HG03565 (cell line): ENCODE measurements around the gene GNLY.
A peak's percentile ranks its signal among the peaks of the same experiment; 100 is the strongest.

Experiments used
- ATAC-seq: cut with Tn5 transposase; IDR thresholded peaks from one replicate; pipeline ENCODE4 v1.9.1; 2021; ENCODE audit warnings: mild to moderate bottlenecking, moderate library complexity; ENCODE audit not compliant: unreplicated experiment

Gene GNLY

GRCh38 chr2:85681776-85682175 lies 12.4 kb upstream of the GNLY start:
- no peak for ATAC-seq

DNA sequence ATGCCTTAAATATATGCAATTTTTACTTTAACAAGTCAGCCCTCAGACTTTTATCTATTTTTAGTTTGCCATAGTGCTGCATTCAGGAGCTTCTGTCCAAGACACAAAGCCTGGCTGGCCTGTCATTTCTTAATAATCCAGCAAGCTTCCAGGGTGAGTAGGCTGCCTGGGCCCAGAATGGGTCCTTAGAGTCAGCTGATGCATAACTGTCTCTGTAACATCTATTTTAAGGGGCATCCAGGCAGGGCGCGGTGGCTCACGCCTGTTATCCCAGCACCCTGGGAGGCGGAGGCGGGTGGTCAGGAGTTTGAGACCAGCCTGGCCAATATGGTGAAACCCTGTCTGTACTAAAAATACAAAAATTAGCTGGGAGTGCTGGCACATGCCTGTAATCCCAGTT lies 11.8 kb upstream of the GNLY start:
- ATAC-seq: no peak

GRCh38 chr2:85684380-85684779 lies 9.8 kb upstream of the GNLY start:
- ATAC-seq: no peak

DNA sequence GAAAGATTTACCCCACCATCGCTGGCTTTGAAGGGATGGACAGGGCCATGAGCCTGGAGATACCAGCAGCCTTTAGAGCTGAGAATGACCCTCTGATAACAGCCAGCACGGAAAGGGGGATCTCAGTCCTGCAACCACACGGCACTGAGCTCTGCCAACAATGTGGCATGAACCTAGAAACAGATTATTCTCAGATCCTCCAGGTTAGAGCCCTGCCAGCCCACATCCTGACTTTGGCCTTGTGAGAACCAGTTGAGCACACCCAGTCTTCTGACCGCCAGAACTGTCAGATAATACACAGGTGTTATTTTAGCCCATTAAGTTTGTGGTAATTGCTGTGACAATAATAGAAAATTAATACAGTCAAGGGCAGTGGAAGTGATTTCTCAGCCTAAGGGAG lies 9.4 kb upstream of the GNLY start:
- ATAC-seq: no peak

GRCh38 chr2:85690932-85691331 lies 3.2 kb upstream of the GNLY start:
- ATAC-seq: no peak

DNA sequence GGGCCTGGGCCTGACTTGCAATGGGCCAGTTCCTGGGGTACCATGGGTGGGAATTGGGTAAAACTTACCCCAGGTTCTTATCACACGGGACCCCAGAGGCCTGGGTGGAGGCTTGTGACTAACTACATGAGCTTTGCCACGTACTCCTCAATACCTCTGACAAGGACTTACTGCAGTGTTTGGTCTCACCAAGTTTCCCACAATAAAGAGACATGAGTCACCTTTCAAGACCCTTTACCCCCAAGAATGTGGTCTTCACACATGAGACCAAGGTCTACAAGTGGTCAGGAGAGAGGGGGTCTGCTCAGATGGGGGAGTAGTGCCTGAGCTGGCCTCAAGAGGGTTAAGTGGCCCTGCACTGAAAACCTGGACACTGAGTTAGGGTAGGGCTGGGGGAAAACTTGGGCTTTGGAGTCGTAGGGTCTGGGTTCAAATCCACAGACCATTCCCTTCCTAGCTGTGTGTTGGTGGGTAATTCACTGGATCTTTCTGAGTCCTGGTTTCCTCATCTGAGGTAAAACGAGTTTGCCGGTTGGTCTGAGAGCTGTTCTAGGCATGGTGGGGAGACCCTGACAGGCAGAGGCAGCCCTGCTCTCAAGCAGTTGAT lies 2.0 kb upstream of the GNLY start:
- no peak for ATAC-seq

- no peak for ATAC-seq
Observed at GRCh38 chr2:85695121-85695520, 963 bp downstream of the GNLY start.

DNA sequence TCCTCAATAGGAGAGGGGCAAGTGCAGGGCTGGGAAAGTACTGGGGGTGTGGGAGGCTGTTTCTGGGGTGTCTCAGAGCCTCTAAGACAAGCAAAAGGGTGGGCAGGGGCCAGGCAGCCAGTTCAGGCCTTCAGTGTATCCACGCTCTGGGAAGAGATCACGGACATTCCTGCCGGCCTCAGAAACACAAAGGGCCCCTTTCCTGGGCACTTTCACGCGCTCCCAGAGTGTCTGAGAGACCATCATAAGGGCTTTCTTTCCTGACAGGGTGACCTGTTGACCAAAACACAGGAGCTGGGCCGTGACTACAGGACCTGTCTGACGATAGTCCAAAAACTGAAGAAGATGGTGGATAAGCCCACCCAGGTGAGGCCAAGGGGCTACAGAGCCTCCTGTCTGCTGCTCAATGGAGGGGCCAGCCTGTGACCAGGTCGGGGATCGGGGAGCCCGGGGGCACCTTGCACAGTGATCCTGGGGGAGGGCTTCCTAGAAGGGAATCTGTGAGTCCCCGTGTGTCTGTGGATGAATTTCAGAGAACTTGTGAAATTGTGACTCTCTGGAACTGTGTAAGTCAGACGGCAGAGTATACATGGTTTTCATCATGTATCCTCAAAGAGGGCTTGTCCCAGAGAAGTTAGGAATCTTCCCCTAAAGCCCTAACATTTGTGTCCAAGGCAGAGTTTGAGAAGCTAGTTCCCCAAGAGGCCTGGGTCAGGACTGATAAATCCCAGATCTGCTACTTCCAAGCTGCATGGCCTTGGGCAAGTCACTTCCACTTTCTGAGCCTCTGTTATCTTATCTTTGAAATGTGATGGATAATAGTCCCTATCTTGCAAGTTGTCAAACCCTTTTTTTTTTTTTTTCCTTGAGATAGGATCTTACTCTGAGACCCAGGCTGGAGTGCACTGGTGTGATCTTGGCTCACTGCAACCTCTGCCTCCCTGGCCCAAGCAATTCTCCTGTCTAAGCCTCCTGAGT lies 1.8 kb downstream of the GNLY start:
- ATAC-seq: no peak

DNA sequence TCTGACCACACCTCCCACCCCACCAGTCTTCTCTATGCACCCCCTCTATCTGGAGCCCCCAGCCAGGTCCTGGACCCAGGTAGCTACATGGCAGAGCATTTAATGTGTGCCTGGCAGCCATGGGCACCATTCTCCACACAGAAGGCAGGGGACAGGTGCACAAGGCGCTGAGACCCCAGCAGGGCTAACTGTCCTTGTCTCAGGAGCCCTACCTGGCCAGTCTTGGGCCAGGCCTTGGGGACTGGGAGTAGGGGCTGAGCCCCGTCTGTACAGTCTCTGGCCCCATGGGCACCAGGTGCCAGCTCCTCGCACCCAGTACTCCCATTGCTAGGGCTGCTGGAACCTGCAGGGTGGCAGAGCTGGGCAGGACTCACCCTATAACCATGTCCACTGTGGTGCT lies 2.9 kb downstream of the GNLY start:
- ATAC-seq: no peak

DNA sequence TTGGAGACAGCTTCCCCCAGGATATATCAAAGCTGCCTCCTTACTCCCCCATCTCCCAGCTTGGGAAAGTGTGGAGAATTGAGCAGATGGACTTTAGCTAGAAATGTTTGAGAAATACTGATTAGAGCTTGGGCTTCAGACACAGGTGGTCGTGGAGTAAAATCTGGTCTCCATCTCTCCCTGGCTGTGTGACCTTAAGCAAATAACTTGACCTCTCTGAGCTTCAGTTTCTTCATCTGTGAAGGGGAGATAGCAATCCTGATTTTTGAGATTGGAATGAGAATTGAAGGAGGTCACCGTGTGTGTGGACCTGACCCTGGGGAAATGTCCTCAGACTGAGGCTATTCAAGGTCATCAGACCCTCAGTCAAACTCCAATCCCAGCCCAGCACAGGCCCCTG lies 3.6 kb downstream of the GNLY start:
- no peak for ATAC-seq

DNA sequence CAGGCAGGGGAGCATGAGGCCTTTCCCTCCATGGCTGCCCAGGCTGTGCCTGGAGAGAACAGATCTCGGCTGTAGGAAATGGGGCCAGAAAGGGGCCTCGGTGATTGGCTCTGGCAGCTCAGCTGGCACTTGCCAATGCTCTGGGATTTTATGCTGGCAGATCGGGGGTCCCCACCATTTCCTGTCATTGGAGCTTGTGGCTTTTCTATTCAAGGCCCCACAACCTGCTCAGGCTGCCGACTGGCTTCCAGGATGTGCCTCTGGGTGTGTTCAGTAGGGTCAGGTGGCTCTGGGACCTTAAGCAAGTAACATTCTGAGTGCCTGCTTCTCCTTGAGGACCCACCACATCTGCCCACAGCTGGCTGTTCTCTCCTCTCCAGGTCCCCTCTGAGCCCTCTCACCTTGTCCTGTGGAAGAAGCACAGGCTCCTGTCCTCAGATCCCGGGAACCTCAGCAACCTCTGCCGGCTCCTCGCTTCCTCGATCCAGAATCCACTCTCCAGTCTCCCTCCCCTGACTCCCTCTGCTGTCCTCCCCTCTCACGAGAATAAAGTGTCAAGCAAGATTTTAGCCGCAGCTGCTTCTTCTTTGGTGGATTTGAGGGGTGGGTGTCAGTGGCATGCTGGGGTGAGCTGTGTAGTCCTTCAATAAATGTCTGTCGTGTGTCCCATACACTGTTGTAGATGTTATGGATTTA lies 4.2 kb downstream of the GNLY start:
- ATAC-seq: no peak

DNA sequence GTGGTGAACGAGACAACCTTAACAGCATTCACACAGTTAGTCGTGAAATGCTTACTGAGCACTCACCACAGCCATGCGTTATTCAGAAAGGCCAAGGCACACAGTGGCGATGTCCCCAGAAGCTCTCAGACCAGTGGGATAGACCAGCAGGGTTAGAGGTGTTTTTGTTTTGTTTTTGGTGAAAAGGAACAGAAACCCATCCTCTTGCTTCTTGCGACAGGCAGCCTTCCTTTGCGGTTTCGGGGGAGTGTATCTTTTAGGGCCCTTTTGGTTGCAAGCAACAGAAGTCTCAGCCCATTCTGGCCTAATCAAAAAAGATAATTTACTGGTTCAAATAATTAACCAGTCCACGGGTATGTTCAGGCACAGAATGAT lies 4.7 kb downstream of the GNLY start:
- ATAC-seq: no peak

GRCh38 chr2:85699325-85699724 lies 5.2 kb downstream of the GNLY start:
- ATAC-seq: no peak

DNA sequence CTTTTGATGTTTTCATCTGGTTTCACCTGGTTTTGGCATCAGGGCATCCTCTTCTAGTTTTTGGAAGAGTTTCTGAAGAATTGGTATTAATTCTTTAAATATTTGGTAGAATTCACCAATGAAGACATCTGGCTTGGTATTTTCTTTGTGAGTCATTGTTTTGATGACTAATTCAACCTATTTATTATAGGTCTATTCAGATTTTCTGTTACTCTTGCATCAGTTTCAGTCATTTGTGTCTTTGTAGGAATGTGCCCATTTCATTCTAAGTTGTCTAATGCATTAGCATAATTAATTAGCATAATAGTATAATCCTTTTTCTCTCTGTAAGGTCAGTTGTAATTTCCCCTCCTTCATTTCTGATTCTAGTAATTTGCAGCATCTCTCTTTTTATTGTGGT lies 8.0 kb downstream of the GNLY start:
- no peak for ATAC-seq

DNA sequence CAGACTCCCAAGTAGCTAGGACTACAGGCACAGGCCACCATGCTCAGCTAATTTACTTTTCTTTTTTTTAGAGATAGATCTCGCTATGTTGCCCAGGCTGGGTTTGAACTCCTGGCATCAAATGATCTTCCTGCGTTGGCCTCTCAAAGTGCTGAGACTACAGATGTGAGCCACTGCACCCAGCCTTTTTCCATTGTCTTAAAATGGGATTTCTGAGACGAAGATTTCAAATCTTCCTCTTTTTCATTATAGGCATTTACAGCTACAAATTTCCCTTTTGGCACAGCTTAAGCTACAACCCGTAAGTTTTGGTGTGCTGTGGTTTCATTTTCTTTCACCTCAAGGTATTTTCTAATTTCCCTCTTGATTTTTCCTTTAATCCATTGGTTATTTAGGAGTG lies 8.6 kb downstream of the GNLY start:
- ATAC-seq: no peak

DNA sequence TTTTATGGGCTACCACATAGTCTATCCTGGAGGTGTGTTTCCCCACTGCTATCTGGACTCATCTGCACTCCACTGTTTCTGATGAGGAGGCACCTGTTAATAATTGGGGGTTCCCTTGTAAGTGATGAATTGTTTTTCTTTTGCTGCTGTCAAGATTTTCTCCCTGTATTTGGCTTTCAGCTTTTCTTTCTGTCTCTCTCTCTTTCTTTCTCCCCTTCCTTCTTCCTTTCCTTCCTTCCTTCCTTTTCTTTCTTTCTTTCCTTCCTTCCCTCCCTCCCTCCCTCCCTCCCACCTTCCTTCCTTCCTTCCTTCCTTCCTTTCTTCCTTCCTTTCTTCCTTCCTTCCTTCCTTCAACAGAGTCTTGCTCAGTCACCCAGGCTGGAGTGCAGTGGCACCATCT lies 9.2 kb downstream of the GNLY start:
- ATAC-seq: no peak

- no peak for ATAC-seq
Observed at GRCh38 chr2:85704038-85704437, 9.9 kb downstream of the GNLY start.

GRCh38 chr2:85704800-85705679 lies 10.9 kb downstream of the GNLY start:
- ATAC-seq: peak; percentile 36

DNA sequence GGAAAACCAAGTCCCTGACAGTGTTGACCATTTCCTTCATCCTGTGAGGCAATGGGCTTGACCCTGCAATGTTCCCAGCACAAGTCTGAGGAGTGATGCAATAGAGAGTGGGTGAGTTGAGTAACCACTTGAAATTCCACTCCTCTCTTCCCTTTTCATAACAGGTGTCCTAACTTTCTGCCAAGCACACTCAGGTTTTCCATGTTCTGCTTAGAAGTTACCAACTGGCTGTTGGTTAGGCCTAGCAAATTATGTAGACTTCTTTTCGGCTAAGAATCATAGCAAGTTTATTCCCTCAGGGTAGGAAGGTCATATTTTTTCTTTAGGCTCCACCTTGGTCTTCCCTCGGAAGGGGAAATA lies 11.5 kb downstream of the GNLY start:
- no peak for ATAC-seq

GRCh38 chr2:85706063-85706462 lies 11.9 kb downstream of the GNLY start:
- ATAC-seq: no peak
